Suppressor macrophage treated with lipopolysaccharide for 1 hour (primary cell): Measurements from ENCODE around the gene ZFAND6.
"Not testable (repeated sequence)": the region's sequence is repeated elsewhere in the genome, so short reads cannot be mapped to it uniquely, and the experiment has no call there.

Experiments used
- DNase-seq, 3 donors: peaks; one replicate each; pipeline ENCODE4 v3.0.0-alpha.2; 2020 to 2022

The ZFAND6 gene

GRCh38 chr15:80099241-80099640, 39.8 kb downstream of the ZFAND6 start:
- no peak for DNase-seq

DNA sequence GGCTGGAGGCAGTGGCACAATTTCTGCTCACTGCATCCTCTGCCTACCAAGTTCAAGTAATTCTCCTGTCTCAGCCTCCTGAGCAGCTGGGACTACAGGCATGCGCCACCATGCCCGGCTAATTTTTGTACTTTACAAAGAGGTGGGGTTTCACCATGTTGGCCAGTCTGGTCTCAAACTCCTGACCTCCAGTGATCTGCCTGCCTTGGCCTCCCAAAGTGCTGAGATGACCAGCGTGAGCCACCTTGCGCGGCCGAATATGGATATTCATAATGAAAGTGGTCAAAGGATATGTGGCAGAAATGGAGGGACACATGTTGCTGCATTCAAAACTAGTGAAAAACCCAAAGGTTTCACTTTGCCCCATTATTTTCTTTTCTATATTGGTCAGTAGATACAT, 40.2 kb downstream of the ZFAND6 start:
- not testable (repeated sequence) for DNase-seq

DNA sequence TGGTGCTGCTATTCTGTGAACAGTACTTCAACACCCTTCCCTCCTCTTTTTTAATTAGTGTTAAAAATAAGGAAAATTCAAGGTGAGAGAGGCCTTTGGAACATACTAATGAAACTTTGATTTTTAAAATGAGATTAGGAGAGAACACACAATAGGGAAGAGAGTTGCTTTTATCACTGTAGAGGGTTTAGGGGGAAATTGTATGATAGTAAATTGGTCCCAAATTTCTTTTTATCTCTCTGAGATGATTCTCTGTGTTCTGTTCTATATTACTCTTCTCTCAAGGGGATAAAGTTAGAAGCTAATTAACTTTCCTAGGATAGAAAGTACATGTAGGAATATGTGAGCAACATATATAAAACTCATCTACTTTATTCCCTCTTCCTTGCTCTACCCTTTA, 40.8 kb downstream of the ZFAND6 start:
- DNase-seq, result no peak

DNA sequence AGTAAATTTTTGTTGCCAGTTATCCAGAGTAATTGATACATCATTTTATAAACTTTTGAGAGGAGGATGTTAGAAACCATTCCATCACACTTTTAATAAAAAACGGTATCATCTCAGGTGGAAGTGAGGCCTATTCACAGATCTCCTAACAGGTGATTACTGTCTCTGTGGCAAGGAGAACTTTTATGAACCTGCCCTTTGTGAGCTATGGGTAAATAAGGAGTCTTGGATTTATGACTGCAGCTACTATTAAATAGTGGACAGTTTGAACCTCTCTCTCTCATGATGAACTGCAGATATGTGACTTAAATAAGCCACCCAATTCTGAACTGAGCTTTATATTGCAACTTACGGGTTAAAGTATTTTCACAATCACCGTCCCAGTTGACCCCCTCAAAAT, 45.7 kb downstream of the ZFAND6 start:
- no peak for DNase-seq

GRCh38 chr15:80105595-80105994, 46.1 kb downstream of the ZFAND6 start:
- DNase-seq, result peak in 1 of 3 donors; percentile 12

DNA sequence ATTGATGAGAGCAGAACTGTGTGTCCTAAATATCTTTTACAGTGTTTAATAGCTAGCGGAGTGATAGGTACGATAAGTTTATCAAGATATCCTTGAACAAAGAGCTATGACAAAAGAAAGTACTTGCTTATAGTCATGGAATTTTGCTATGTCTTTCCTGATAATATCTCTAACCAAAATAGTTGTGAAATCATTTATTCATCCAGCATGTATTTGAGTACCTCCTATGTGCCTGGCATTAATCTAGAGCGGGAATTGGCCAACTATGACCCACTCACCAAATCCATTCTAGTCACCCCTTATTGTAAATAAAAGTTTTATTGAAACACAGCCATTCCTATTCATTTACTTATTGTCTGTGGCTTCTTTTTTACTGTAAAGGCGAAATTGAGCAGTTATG, 46.6 kb downstream of the ZFAND6 start:
- DNase-seq, result no peak

- no peak for DNase-seq
These were observed 47.7 kb downstream of the ZFAND6 start for GRCh38 chr15:80107204-80107603.

DNA sequence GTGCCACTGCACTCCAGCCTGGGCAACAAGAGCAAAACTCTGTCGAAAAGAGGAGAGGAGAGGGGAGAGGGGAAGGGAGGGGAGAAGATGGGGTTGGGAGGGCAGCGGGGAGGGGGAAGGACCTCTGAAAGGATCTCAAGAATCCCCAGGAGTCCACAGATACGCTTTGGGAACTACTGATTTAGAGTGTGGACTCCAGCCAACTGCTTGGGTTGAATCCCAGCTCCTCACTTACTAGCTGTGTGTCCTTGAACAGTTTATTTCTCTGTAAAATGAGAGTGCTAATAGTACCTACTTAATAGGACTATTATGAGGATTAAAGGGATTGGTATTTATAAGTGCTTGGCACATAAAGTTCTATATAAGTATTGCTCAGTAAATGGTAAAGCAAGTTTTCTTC, 48.3 kb downstream of the ZFAND6 start:
- DNase-seq, result no peak

DNA sequence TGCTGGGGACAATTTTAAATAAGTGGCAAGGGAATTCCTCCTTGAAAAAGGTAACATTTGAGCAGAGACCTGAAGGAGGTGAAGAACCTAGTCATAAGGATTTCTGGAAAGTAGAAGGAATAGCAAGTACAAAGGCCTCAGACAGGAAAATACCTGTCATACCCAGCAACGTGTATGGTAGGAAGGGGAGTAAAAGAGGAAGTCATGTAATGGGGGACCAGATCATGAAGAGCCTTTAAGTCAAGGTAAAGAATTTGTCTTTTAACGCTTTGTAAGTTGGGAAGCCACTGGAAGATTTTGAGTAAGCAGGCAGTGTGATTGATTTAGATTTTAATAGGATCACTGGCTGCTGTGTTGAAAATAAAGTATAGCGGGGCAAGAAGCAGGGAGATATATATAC, 49.9 kb downstream of the ZFAND6 start:
- DNase-seq, result no peak

- no peak for DNase-seq
These were observed 51.4 kb downstream of the ZFAND6 start for GRCh38 chr15:80110920-80111319.

DNA sequence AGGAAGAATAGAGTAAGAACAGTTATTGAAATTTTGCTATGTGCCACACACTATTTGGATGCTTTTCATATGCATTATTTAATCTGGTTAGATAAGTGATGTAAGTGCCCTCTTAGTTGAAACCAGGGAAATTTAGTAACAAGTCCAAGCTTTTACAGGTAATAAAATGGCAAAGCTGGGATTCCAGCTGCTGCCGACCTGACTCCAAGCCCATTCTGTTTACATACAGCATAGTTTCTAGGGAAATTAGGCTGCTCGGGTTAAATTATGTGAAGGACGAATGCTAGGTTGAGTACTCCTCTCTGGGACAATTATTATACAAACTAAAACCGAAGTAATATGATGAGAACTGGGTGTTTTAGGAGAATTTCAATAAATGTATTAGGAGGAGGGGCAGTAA, 54.6 kb downstream of the ZFAND6 start:
- no peak for DNase-seq

- DNase-seq, result peak; percentile 3 to 35 (median 19)
These were observed 55.5 kb downstream of the ZFAND6 start for GRCh38 chr15:80115021-80115420.

GRCh38 chr15:80118956-80119355, 59.5 kb downstream of the ZFAND6 start:
- DNase-seq, result no peak

GRCh38 chr15:80120636-80121035, 61.2 kb downstream of the ZFAND6 start:
- no peak for DNase-seq

DNA sequence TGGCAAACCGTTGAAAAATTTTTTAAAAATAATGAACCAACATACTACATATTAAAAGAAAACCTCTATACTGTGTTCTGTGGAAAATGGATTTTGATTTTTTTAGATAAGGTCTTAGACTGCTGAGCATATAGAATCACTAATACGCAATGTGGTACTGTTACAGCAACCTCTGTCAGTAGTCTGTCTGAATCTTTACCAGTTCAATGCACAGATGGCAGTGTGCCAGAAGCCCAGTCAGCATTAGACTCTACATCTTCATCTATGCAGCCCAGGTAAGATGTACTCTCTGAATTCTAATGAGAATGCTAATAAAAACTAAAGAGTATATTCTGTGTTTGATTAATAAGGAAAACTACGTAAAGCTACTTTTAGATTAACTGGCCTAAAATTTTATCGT, 62.1 kb downstream of the ZFAND6 start:
- DNase-seq, result no peak

DNA sequence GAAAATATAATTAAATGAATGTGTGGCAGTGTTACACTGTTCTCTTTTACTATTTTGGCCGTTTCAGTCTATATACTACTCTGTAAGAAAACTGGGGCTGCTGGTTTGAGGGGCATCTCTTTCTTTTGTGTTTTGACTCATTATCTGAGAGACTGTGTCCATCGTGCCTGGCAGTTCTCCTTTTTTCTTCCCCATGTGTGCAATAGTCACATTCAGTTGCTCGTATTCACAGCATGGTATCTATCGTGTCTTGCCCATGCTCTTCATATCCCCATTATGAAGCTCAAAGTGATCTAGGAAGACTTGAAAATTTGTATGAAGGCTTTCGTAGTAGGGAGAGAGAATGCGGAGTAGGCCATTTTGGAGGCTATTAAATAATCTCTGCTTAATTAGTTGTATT, 63.6 kb downstream of the ZFAND6 start:
- DNase-seq, result peak; percentile 25 to 52 (median 37)

DNA sequence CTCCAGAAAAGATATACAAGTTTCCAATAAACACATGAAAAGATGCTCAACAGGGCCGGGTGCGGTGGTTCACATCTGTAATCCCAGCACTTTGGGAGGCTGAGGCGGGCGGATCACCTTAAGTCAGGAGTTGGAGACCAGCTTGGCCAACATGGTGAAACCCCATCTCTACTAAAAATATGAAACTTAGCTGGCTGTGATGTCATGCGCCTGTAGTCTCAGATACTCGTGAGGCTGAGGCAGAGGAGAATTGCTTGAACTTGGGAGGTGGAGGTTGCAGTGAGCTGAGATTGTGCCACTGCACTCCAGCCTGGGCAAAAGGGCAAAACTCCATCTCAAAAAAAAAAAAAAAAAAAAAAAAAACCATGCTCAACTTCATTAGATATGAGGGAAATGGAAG, 67.8 kb downstream of the ZFAND6 start:
- not testable (repeated sequence) for DNase-seq

DNA sequence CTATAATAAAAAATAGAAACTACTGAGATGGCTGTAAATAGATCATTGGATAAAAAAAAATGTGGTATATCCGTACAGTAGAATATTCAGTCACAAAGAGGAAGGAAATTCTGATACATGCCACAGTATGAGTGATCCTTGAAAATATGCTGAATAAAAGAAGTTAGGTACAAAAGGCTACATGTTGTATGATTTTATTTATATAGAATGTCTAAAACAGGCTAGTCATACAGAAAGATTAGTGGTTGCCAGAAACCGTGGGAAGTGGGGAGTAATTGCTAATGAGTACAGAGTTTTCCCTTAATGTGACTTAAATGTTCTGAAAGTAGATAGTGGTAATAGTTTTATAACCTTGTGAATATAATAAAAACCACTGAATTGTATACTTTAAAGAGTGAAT, 68.4 kb downstream of the ZFAND6 start:
- DNase-seq, result peak in 2 of 3 donors; percentile 24 to 32

DNA sequence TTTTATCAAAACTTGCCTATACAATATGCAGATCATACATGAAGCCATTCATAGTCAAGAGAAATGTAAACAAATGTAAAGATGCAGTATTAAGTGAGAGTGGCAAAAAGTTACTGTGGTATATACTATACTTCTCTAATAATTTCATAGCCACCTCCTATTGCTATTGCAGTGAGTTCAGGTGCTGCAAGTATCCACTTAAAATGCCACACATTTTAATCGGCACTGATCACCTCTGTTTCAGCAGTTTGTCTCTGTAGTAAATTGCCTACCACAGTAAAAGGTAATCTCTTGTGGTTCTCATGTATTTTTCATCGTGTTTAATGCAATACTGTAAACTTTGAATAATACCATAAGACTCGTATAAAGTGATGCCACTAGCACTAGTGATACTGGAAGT, 72.9 kb downstream of the ZFAND6 start:
- DNase-seq, result no peak

DNA sequence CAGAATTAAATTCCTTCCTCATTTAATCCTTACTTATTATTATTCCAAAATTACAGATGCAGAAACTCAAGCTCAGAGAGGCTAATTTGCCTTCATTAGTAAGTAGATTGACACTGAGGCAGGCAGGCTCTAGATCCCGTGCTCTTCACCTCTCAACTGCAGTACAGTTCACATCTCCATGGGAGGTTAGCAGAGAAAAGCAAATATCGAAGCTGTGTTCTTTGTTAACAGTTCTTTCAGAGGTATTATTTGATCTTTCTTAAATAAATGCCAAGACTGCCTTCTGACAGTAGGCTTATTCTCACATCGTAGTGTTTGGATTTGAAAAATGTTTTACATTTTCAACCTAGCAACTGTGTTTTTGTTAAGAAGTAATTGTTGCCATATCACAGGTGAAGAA, 77.4 kb downstream of the ZFAND6 start:
- DNase-seq, result no peak

- peak in 1 of 3 donors; percentile 32 for DNase-seq
These were observed 79.5 kb downstream of the ZFAND6 start for GRCh38 chr15:80138961-80139360.

GRCh38 chr15:80140909-80141308, 81.4 kb downstream of the ZFAND6 start:
- DNase-seq, result no peak

DNA sequence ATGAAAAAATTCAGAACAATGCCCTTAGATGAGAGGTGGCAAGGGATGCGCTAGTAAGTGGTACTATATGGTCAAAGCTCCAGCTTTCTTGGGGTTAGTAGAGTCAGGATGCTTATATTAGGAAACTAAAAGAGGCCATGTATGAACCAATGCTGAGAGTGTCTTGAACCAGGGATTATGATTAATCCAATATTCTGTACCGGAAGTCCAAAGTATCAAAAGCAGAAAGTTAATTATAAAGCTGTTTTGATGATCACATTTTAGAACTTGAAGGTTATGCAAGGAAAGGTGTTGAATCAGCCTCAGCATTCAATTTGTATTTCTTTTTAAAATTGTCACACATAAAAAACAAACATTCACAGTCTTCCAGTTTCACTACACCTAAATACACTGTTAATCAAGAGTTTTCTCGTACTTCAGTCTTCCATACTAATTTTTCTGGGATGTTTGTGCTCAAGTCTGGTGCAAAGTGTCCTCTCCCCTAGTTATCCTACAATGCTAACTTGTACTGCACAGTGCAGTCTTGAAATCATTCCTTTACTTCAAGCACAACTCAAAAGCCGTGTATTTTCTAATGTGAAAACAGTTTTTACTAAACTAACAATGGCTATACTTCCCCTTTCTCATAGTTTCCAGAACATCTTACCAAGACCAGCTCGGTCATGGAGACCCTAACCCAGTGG, 82.6 kb downstream of the ZFAND6 start:
- no peak for DNase-seq

DNA sequence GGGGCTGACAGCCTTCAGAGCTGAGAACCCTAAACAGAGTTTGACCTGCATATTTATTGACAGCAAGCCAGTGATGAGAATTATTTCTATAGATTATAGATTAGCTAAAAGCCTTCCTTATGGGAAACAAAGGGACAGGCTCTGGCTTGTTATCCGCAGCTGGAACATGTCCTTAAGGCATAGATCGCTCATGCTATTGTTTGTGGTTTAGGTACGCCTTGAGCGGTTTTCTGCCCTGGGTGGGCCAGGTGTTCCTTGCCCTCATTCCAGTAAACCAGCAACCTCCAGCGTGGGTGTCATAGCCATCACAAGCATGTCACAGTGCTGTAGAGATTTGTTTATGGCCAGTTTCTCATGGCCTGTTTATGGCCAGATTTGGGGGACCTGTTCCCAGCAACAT, 83.2 kb downstream of the ZFAND6 start:
- no peak for DNase-seq

DNA sequence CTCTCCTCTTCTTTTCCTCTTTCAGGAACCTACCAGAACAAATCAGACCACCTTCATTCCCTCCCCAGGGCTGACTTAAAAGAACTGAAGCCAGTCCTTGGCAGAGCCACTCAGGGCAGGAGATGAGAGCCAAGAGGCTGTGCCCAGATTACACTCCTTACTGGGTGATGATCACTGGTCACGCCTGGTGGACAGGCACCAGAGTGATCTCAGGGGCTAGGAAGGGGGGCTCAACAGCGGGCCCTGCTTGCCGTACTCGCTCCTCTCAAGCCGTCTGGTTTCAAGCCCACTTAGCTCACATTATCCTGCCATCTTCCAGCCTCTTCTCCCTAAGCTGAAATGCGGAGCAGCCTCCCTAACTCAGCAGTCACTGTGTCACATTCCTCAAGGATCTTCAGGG, 91.7 kb downstream of the ZFAND6 start:
- no peak for DNase-seq
